ENCODE measurements around the gene SAG.

GRCh38 chr2:233325814-233326213, 18.2 kb downstream of the SAG start:
- TF ChIP-seq CTCF (IDR thresholded peaks at IDR 0.05) = no peak
- TF ChIP-seq POLR2A (IDR thresholded peaks at IDR 0.05) = no peak
